Measurements from ENCODE around the gene SPNS2.

SPNS2 gene

GRCh38 chr17:4539576-4540223 lies 41.0 kb downstream of the SPNS2 start:
- H3K27ac ChIP-seq: no peak overlapping the region
- TF ChIP-seq, protein P1, sequence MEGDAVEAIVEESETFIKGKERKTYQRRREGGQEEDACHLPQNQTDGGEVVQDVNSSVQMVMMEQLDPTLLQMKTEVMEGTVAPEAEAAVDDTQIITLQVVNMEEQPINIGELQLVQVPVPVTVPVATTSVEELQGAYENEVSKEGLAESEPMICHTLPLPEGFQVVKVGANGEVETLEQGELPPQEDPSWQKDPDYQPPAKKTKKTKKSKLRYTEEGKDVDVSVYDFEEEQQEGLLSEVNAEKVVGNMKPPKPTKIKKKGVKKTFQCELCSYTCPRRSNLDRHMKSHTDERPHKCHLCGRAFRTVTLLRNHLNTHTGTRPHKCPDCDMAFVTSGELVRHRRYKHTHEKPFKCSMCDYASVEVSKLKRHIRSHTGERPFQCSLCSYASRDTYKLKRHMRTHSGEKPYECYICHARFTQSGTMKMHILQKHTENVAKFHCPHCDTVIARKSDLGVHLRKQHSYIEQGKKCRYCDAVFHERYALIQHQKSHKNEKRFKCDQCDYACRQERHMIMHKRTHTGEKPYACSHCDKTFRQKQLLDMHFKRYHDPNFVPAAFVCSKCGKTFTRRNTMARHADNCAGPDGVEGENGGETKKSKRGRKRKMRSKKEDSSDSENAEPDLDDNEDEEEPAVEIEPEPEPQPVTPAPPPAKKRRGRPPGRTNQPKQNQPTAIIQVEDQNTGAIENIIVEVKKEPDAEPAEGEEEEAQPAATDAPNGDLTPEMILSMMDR (IDR thresholded peaks at IDR 0.05): no peak
- TF ChIP-seq ZFX (IDR thresholded peaks at IDR 0.05; ENCODE audit: borderline replicate concordance): no peak

DNA sequence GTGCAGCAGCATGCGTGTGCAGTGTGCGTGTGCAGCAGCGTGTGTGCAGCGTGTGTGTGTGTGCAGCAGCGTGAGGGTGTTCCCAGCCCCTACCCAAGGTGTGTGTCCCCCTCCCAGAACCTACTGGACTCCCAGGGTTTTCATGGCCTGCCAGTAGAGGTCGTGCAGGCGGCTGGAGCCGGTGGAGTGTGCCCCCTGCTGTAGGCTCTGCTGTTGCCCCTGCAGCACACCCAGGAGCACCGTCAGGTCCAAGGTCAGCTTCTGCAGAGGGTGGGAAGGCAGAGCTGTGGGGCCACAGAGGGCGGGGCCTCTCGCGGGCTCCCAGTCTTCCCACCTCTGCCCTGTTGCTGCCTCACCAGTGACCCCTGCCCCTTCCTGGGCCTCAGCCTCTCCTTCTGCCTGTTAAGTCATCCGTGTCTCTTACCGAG lies 41.6 kb downstream of the SPNS2 start:
- no peak for TF ChIP-seq ZFX (IDR thresholded peaks at IDR 0.05; ENCODE audit: borderline replicate concordance)
- TF ChIP-seq, protein P1 (IDR thresholded peaks at IDR 0.05): peak; percentile 12; the same call in 1 of the 2 replicates
- H3K27ac ChIP-seq: no peak overlapping the region

GRCh38 chr17:4540687-4541327 lies 42.1 kb downstream of the SPNS2 start:
- TF ChIP-seq ZFX (IDR thresholded peaks at IDR 0.05; ENCODE audit: borderline replicate concordance): no peak
- TF ChIP-seq, protein P1 (IDR thresholded peaks at IDR 0.05): no peak
- H3K27ac ChIP-seq: no peak overlapping the region

DNA sequence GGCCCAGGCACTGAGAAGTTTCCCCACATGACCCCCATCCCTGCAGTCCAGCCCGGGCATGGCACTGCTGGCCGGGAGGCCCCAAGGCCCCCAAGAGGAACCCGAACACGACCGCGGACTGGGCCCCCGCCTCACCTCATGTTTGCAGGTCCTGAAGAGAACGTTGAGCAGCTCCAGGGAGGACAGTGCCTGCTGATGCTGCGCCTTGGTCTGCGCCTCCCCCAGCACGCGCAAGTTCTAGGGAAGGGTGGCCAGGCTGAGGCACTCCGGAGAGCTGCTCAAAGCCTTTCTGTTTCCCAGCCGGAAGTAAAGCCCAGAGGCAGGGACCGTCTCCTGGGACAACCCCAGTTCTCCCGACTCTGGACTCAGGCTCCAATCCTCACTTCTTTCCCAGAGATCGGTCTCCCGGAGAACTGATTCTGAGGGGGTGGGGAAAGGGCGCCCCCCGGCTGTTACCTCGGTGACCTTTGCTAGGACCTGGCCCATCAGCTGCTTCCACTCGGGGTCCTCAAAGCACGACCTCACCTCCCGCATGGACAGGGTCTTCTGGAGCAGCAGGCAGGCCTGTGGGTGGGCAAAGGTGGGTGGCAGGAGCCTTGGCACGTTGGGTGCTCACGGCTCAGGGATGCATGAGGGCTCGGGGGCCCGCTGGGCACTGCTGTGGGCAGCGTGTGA lies 42.8 kb downstream of the SPNS2 start:
- TF ChIP-seq, protein P1 (IDR thresholded peaks at IDR 0.05): no peak; the same call in 1 of the 2 replicates
- no peak for TF ChIP-seq ZFX (IDR thresholded peaks at IDR 0.05; ENCODE audit: borderline replicate concordance)
- H3K27ac ChIP-seq: no peak overlapping the region

DNA sequence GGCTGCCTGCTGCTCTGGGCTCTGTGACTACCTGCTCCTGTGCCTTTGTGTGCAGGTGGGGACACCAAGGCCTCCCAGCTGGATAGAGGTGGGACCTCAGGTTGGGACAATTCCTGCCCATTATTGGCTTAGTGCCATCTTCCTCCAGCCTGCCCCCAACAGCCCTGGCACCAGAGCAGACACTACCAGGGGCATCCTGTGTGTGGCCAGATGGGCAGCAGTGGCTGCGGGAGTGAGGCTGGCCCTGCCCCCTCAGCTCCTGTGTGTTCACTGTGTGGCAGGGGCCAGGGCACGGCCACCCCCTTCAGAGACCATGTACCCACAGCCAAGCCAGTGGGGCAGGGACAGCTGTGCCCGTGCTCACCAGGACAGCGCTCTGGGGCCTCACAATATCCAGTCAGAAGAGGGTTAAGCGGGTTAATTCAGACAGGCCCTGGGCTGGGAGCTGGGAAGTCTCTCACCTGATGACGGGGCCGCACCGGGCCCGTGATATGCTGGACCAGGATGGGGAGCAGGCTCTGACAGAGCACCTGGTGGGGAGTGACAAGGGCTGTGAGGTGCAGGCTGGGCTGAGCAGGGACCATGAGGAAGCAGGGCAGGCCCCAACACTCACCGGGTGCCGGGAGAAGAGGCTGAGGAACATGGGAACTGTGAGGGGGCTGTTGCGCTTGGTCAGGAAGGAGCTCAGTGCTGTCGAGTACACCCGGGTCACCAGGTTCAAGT lies 43.5 kb downstream of the SPNS2 start:
- TF ChIP-seq, protein P1 (IDR thresholded peaks at IDR 0.05): no peak
- no peak for TF ChIP-seq ZFX (IDR thresholded peaks at IDR 0.05; ENCODE audit: borderline replicate concordance)
- H3K27ac ChIP-seq: no peak overlapping the region

- no peak for TF ChIP-seq ZFX (IDR thresholded peaks at IDR 0.05; ENCODE audit: borderline replicate concordance)
- TF ChIP-seq, protein P1 (IDR thresholded peaks at IDR 0.05): no peak
- no peak overlapping the region for H3K27ac ChIP-seq
Observed at GRCh38 chr17:4542726-4543191, 44.1 kb downstream of the SPNS2 start.

Measured in 22Rv1 (cell line).